Uterus (tissue), 4 donors: ENCODE results near the gene WNT6. TPM values are rescaled to one million over a fixed set of nuclear protein-coding genes. Genes with fewer than 3 reads are reported as not detected.

Source experiments
- DNase-seq, 2 donors: peaks; one replicate each; pipeline ENCODE4 v3.0.0-alpha.2; 2019 to 2020
- H3K27ac ChIP-seq, 2 donors: fragments of 200-600 bp; sonication (generic); 1 replicate in 1 of 2; 2 replicates in 1 of 2; pipeline ENCODE4 v1.5.1; 2016 to 2018
- H3K27me3 ChIP-seq, 2 donors: fragments of 200-600 bp; sonication (generic); one replicate each; pipeline ENCODE4 v1.5.1; 2018 to 2019; ENCODE audit warnings: control low read depth in 1 of 2
- H3K36me3 ChIP-seq, 2 donors: fragments of 200-600 bp; sonication (generic); one replicate each; pipeline ENCODE4 v1.5.1; 2019; ENCODE audit warnings: control low read depth in 1 of 2
- H3K4me1 ChIP-seq, 2 donors: fragments of 200-600 bp; sonication (generic); one replicate each; pipeline ENCODE4 v1.5.1; 2018 to 2019; ENCODE audit warnings: control low read depth in 1 of 2
- H3K4me3 ChIP-seq, 2 donors: fragments of 200-600 bp; sonication (generic); 1 replicate in 1 of 2; 2 replicates in 1 of 2; pipeline ENCODE4 v1.5.1; 2018 to 2019; ENCODE audit warnings: mild to moderate bottlenecking in 1 of 2
- H3K9me3 ChIP-seq, 2 donors: fragments of 200-600 bp; sonication (generic); one replicate each; pipeline ENCODE4 v1.5.1; 2019; ENCODE audit warnings: control low read depth in 1 of 2
- POLR2A ChIP-seq, 2 donors: fragments of 450-650 bp; IDR thresholded peaks; one replicate each; pipeline ENCODE4 v1.6.1; 2016; ENCODE audit warnings: antibody characterized with exemption in 2 of 2, mild to moderate bottlenecking in 1 of 2, moderate library complexity in 1 of 2
- intact Hi-C: fragments of 100-400 bp; cut with DNase I; formaldehyde crosslinking; loops from one replicate; pipeline ENCODE4 v1.15.1; 2023; ENCODE audit warnings: low total_unique reads
- total RNA-seq, 4 donors: library from RNA; depleted of rRNA in 3 of 4; stranded (reverse); fragments of >200 nt in 3 of 4; gene quantifications; one replicate each; pipeline versions ENCODE4 v1.1.0 to v1.2.4, GENCODE V29; 2014 to 2023
- TF ChIP-seq, protein P1 (sequence below), 4 experiments: fragments of 200-600 bp in 2 of 4; fragments of 450-650 bp in 2 of 4; sonication (generic) in 2 of 4; IDR thresholded peaks; one replicate each; pipeline ENCODE4 v1.5.1; 2016 to 2019; ENCODE audit warnings: antibody characterized with exemption in 4 of 4, mild to moderate bottlenecking in 2 of 4, moderate library complexity in 1 of 4
- donor health status: DM: yes; HTN: yes; CAD: no.

Gene WNT6
- total RNA-seq, 4 donors from 2014 or later = 1.0 to 2.1 (median 1.9) TPM; not detected in 1

DNA sequence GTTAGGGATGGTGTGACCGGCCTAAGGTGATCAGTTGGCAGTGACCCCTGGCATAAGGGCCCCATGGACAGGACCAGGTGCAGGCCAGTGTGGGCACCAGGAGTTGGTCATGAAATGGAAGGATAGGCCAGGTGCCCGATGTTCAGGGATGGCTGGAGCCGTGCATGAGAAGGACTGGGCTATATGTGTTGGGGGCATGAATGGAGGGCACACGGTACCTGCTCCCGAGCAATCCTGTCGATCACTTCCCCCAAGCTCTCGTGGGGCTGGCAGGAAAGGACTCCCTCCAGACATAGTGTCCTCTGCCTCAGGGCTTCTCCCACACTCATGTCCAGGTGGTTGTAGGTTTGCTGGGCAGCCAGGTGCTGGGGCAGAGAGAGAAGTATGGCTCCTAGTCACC, 35.6 kb upstream of the WNT6 start:
- no peak overlapping the region for H3K4me3 ChIP-seq
- H3K4me1 ChIP-seq = no peaks in the 10 kb centered on the region
- H3K36me3 ChIP-seq = no peaks in the 10 kb centered on the region
- TF ChIP-seq POLR2A (IDR thresholded peaks at IDR 0.05) = no peak
- TF ChIP-seq, protein P1, sequence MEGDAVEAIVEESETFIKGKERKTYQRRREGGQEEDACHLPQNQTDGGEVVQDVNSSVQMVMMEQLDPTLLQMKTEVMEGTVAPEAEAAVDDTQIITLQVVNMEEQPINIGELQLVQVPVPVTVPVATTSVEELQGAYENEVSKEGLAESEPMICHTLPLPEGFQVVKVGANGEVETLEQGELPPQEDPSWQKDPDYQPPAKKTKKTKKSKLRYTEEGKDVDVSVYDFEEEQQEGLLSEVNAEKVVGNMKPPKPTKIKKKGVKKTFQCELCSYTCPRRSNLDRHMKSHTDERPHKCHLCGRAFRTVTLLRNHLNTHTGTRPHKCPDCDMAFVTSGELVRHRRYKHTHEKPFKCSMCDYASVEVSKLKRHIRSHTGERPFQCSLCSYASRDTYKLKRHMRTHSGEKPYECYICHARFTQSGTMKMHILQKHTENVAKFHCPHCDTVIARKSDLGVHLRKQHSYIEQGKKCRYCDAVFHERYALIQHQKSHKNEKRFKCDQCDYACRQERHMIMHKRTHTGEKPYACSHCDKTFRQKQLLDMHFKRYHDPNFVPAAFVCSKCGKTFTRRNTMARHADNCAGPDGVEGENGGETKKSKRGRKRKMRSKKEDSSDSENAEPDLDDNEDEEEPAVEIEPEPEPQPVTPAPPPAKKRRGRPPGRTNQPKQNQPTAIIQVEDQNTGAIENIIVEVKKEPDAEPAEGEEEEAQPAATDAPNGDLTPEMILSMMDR (IDR thresholded peaks at IDR 0.05) = no peak
- intact Hi-C loops = no loop called here
- no peak overlapping the region for H3K27ac ChIP-seq
- DNase-seq = no peak
- no peaks in the 10 kb centered on the region for H3K9me3 ChIP-seq
- H3K27me3 ChIP-seq = no peaks in the 10 kb centered on the region

DNA sequence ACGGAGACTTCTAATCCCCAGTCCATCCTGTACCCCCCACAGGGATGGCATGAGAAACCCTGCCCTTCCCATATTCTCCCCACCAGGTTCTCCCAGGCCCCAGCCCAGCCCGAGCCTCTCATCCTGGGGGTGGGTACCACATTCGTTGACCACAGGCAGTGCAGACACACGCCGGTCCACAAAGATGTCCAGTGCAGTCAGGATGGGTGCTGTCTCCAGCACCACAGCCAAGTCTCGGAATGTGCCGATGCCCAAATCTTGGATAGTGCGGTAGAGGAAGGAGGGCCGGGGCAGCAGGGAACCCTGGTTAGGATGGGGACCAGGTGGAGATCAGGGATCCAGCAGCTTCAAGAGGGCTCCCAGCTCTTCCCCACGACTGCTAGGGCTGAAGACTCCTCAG, 32.8 kb upstream of the WNT6 start:
- Histone ChIP-seq H3K27me3 (no peaks in the 10 kb centered on the region), H3K27ac (no peak overlapping the region), H3K4me1 (no peaks in the 10 kb centered on the region), H3K9me3 (no peaks in the 10 kb centered on the region), H3K36me3 (no peaks in the 10 kb centered on the region), H3K4me3 (no peak overlapping the region)
- TF ChIP-seq POLR2A (IDR thresholded peaks at IDR 0.05) = no peak
- TF ChIP-seq, protein P1 (IDR thresholded peaks at IDR 0.05) = no peak
- intact Hi-C loops = no loop called here
- no peak for DNase-seq

DNA sequence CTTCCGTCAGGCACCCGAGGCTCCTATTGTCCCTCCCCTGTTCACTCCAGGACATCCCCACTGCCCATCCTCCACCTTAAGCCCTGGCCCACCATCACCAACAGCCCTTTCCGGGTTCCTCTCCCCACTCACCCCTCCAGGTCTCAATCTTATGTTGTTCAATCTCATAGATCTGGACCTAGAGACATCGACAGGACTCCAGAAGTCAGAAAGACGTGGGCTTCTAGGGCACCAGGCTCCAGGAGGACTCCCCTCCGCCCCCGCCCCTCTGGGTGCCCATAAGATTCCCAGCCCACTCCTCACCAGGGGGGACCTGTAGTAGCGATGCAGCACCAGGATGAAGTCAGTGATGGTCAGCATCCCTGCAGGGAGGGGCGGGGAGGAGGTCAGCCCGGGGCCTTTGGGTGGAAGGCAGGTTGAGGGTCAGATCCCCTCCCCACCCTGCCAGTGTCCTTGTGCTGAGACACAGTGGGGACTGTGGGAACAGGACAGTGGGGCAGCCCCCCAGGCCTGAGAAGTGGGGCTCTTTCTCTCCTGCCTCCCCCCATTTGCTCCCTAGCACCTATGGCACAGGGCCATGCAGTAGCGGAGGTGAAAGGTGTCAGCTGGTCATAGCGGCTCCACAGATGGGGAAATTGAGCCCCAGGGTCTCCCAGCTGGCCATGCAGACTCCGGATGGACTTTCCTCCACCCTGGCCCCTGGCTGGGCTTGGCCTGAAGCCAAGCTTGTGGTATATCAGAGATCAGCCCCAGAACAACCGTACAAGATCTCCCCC, 31.7 kb upstream of the WNT6 start:
- Histone ChIP-seq H3K27ac (no peak overlapping the region), H3K4me3 (no peak overlapping the region), H3K36me3 (no peaks in the 10 kb centered on the region), H3K27me3 (no peaks in the 10 kb centered on the region), H3K4me1 (no peaks in the 10 kb centered on the region), H3K9me3 (no peaks in the 10 kb centered on the region)
- intact Hi-C loops = no loop called here
- no peak for TF ChIP-seq POLR2A (IDR thresholded peaks at IDR 0.05)
- TF ChIP-seq, protein P1 (IDR thresholded peaks at IDR 0.05) = no peak
- DNase-seq = no peak

DNA sequence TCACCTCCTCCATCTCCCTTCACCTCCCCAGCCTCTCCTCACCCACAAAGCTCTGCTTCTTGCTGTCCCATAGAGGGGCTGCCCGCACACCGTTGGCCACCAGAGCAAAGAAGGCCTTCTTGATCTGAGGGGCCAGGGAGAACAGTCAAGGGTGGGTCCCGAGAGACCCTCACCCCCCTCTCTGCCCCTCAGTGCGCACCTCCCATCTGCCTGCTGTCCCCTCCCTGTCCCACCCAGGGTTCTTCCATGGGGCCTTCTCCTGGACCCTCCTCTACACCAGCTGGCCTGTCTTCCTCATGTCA, 31.2 kb upstream of the WNT6 start:
- DNase-seq = no peak
- intact Hi-C loops = no loop called here
- TF ChIP-seq POLR2A (IDR thresholded peaks at IDR 0.05) = no peak
- TF ChIP-seq, protein P1 (IDR thresholded peaks at IDR 0.05) = no peak
- Histone ChIP-seq H3K4me3 (no peak overlapping the region), H3K4me1 (no peaks in the 10 kb centered on the region), H3K36me3 (no peaks in the 10 kb centered on the region), H3K9me3 (no peaks in the 10 kb centered on the region), H3K27me3 (no peaks in the 10 kb centered on the region), H3K27ac (no peak overlapping the region)

DNA sequence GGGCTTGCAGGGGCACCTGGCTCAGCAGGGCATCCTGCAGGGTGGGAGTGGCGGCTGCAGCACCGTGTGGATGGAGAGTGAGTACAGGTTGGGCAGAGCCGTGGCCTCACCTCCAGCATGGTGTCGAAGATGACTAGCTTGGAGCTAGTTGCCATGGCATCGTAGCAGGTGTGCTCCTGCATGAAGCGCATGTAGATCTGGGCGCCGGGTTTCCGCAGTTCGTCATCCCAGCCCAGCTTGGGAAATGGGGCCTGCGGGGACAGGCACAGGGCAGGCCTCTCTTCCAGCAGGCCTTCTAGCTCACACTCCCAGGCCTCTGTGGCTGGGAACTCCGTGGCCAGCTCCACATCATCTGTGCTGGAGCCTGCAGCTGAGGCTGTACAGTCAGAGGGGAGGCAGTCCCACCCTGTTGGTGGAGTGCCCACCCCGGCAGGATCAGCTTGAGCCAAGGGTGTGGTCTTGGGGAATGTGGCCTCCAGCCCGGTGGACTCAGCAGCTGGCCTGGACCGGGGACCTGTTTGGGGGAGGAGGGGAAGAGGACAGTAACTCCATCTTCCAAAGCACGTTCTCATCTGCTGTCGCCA, 29.6 kb upstream of the WNT6 start:
- Histone ChIP-seq H3K27me3 (no peaks in the 10 kb centered on the region), H3K4me1 (no peaks in the 10 kb centered on the region), H3K27ac (no peak overlapping the region), H3K9me3 (no peaks in the 10 kb centered on the region), H3K36me3 (no peaks in the 10 kb centered on the region), H3K4me3 (no peak overlapping the region)
- no peak for DNase-seq
- TF ChIP-seq, protein P1 (IDR thresholded peaks at IDR 0.05) = no peak
- TF ChIP-seq POLR2A (IDR thresholded peaks at IDR 0.05) = no peak
- intact Hi-C loops = no loop called here
